DMS114 treated with DMSO at 0.1 percent for 48 hours (cell line): ENCODE results near the gene B3GNT2.
"Not testable (repeated sequence)": the region's sequence is repeated elsewhere in the genome, so short reads cannot be mapped to it uniquely, and the experiment has no call there.

Source experiments
- DNase-seq: peaks from one replicate; lab custom pipeline; 2025; ENCODE audit not compliant: unreplicated experiment; lab: John Stamatoyannopoulos, UW

Gene B3GNT2

GRCh38 chr2:62195421-62196277, at the start of gene B3GNT2:
Gene B3GNT2, plus strand, starts transcription at chr2:62196115. Its CDS starts 26,106 bp downstream, at chr2:62222221.
- peak; percentile 19 for DNase-seq

- DNase-seq: not testable (repeated sequence)
Measured at GRCh38 chr2:62146790-62147189, 49.1 kb upstream of the B3GNT2 start.

- no peak for DNase-seq
Measured at GRCh38 chr2:62147610-62148301, 48.2 kb upstream of the B3GNT2 start.

- DNase-seq: no peak
Measured at GRCh38 chr2:62149708-62150107, 46.2 kb upstream of the B3GNT2 start.

- no peak for DNase-seq
Measured at GRCh38 chr2:62150597-62151305, 45.2 kb upstream of the B3GNT2 start.

- DNase-seq: no peak
Measured at GRCh38 chr2:62151306-62151638, 44.6 kb upstream of the B3GNT2 start.

- no peak for DNase-seq
Measured at GRCh38 chr2:62152000-62152399, 43.9 kb upstream of the B3GNT2 start.

GRCh38 chr2:62156861-62157496, 38.9 kb upstream of the B3GNT2 start:
- DNase-seq: no peak

- no peak for DNase-seq
Measured at GRCh38 chr2:62158444-62159121, 37.3 kb upstream of the B3GNT2 start.

GRCh38 chr2:62160691-62161090, 35.2 kb upstream of the B3GNT2 start:
- DNase-seq: not testable (repeated sequence)

- DNase-seq: no peak
Measured at GRCh38 chr2:62163106-62163831, 32.6 kb upstream of the B3GNT2 start.

GRCh38 chr2:62163834-62164233, 32.1 kb upstream of the B3GNT2 start:
- DNase-seq: no peak

GRCh38 chr2:62175728-62176127, 20.2 kb upstream of the B3GNT2 start:
- no peak for DNase-seq

GRCh38 chr2:62176801-62177200, 19.1 kb upstream of the B3GNT2 start:
- DNase-seq: no peak

- no peak for DNase-seq
Measured at GRCh38 chr2:62177392-62178049, 18.4 kb upstream of the B3GNT2 start.

GRCh38 chr2:62178741-62179271, 17.1 kb upstream of the B3GNT2 start:
- DNase-seq: no peak

- no peak for DNase-seq
Measured at GRCh38 chr2:62180975-62181374, 14.9 kb upstream of the B3GNT2 start.

- no peak for DNase-seq
Measured at GRCh38 chr2:62181843-62182242, 14.1 kb upstream of the B3GNT2 start.

GRCh38 chr2:62184512-62185230, 11.2 kb upstream of the B3GNT2 start:
- no peak for DNase-seq
